Thyroid gland (tissue), 4 donors: Measurements from ENCODE around the gene SCTR. TPM values are rescaled to one million over a fixed set of nuclear protein-coding genes. Genes with fewer than 3 reads are reported as not detected.

Experiments used
- DNase-seq, 2 donors: peaks; one replicate each; pipeline ENCODE4 v3.0.0-alpha.2; 2019
- H3K27ac ChIP-seq, 3 donors: fragments of 200-600 bp; sonication (generic); 1 replicate in 2 of 3; 2 replicates in 1 of 3; pipeline ENCODE4 v1.5.1; 2016 to 2019; ENCODE audit warnings: mild to moderate bottlenecking in 1 of 3, moderate library complexity in 1 of 3
- H3K27me3 ChIP-seq: fragments of 200-600 bp; sonication (generic); one replicate; pipeline ENCODE4 v1.5.1; 2019
- H3K36me3 ChIP-seq, 2 donors: fragments of 200-600 bp; sonication (generic); one replicate each; pipeline ENCODE4 v1.5.1; 2016 to 2019
- H3K4me1 ChIP-seq, 2 donors: fragments of 200-600 bp; sonication (generic); one replicate each; pipeline ENCODE4 v1.5.1; 2017 to 2019
- H3K4me3 ChIP-seq, 3 donors: fragments of 200-600 bp; sonication (generic); replicated peaks in 1 of 3; 1 replicate in 2 of 3; 2 replicates in 1 of 3; pipeline ENCODE4 v1.5.1; 2016; ENCODE audit warnings: mild to moderate bottlenecking in 1 of 3
- H3K9me3 ChIP-seq: fragments of 200-600 bp; sonication (generic); one replicate; pipeline ENCODE4 v1.5.1; 2017
- POLR2A ChIP-seq, 2 donors: fragments of 450-650 bp; IDR thresholded peaks; one replicate each; pipeline ENCODE4 v1.6.1; 2017; ENCODE audit warnings: antibody characterized with exemption in 2 of 2, mild to moderate bottlenecking in 2 of 2, moderate library complexity in 1 of 2
- WGBS, 2 donors: methylation state at CpG; one replicate each; pipeline ENCODE4 v1.1.5; 2017; 5-methylcytosine and 5-hydroxymethylcytosine counted together
- intact Hi-C: fragments of 100-400 bp; cut with DNase I; formaldehyde crosslinking; loops from one replicate; pipeline ENCODE4 v1.15.1; 2023
- total RNA-seq, 4 donors: library from RNA; depleted of rRNA; stranded (reverse); fragments of >200 nt; gene quantifications; one replicate each; pipeline ENCODE4 v1.2.3, GENCODE V29; 2016
- TF ChIP-seq, protein P1 (sequence below), 6 experiments: fragments of 200-600 bp in 3 of 6; fragments of 450-650 bp in 3 of 6; sonication (generic) in 3 of 6; IDR thresholded peaks; one replicate each; pipeline ENCODE4 v1.5.1; 2016 to 2019; ENCODE audit warnings: antibody characterized with exemption in 6 of 6, mild to moderate bottlenecking in 2 of 6, inconsistent platforms in 1 of 6, moderate library complexity in 1 of 6

The SCTR gene
- total RNA-seq, 4 donors from 2014 or later: not detected

DNA sequence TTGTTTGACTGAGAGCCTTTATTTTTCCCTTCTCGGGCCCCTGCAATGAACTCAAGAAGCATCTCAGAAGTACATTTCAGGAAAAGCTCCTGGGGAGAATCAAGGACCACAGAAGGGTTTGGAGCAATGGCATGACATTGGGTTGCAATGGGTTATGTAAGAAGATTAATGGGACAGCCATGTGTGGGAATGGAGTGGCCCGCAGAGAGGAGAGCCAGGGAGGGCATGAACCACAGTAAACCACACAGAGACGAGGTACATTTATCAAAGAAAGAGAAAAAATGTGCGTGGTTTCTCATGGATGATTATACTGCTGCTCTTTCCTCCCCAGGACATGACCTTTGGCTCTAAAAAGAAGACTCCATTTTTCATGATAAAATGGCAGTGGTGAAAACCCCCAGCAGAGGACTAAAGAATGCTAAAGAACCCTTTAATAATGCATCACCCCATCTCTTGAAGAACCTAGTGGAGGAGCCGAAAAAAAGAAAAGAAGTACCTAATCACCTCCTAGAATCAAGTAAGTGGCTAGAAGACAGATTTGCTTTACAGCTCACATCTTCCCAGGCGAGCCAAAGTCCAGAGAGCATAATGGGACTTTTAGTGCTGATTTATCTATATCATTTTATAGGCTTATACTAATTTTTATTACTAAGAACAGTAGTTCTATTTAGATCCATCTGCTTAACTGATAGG lies 21.6 kb upstream of the SCTR start:
- intact Hi-C loops: no loop called here
- Histone ChIP-seq H3K9me3 (no peaks in the 10 kb centered on the region), H3K27ac (no peak overlapping the region), H3K4me3 (no peak overlapping the region), H3K27me3 (no peaks in the 10 kb centered on the region), H3K4me1 (peaks cover 4 to 8% of the 10 kb centered on the region in 2 donors), H3K36me3 (no peaks in the 10 kb centered on the region)
- no peak for DNase-seq
- WGBS, 2 donors: 88 to 90% methylated on average over 6 of the region's 6 CpGs
- TF ChIP-seq, protein P1, sequence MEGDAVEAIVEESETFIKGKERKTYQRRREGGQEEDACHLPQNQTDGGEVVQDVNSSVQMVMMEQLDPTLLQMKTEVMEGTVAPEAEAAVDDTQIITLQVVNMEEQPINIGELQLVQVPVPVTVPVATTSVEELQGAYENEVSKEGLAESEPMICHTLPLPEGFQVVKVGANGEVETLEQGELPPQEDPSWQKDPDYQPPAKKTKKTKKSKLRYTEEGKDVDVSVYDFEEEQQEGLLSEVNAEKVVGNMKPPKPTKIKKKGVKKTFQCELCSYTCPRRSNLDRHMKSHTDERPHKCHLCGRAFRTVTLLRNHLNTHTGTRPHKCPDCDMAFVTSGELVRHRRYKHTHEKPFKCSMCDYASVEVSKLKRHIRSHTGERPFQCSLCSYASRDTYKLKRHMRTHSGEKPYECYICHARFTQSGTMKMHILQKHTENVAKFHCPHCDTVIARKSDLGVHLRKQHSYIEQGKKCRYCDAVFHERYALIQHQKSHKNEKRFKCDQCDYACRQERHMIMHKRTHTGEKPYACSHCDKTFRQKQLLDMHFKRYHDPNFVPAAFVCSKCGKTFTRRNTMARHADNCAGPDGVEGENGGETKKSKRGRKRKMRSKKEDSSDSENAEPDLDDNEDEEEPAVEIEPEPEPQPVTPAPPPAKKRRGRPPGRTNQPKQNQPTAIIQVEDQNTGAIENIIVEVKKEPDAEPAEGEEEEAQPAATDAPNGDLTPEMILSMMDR (IDR thresholded peaks at IDR 0.05): no peak
- no peak for TF ChIP-seq POLR2A (IDR thresholded peaks at IDR 0.05)

DNA sequence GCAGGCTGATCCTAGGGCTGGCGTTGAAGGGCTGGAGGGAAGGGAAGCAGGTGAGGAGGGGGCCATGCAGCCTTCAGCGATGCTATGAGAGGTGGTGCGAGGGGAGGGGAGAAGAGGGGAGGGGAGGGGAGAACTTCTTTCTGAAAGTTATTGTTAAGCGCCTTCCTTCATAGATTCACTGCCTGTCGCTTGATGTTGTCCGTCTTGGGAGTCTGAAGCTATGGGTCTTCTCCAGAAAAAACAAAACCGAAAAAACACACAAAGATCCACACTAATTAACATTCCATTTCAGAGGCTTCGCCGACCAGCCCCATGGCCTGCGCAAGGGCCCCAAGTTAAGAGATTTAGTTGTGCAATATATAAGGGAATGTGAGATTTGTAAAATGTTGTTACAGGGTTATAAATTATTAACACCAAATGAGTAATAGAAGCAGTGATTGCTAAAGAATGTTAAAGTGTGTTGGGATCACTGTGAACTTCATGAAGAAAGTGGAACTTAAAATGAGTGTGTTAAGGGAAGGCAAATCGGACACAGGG lies 20.7 kb upstream of the SCTR start:
- 52 to 55% methylated on average over 11 of the region's 11 CpGs for WGBS, 2 donors
- no peak for TF ChIP-seq POLR2A (IDR thresholded peaks at IDR 0.05)
- TF ChIP-seq, protein P1 (IDR thresholded peaks at IDR 0.05): no peak

DNA sequence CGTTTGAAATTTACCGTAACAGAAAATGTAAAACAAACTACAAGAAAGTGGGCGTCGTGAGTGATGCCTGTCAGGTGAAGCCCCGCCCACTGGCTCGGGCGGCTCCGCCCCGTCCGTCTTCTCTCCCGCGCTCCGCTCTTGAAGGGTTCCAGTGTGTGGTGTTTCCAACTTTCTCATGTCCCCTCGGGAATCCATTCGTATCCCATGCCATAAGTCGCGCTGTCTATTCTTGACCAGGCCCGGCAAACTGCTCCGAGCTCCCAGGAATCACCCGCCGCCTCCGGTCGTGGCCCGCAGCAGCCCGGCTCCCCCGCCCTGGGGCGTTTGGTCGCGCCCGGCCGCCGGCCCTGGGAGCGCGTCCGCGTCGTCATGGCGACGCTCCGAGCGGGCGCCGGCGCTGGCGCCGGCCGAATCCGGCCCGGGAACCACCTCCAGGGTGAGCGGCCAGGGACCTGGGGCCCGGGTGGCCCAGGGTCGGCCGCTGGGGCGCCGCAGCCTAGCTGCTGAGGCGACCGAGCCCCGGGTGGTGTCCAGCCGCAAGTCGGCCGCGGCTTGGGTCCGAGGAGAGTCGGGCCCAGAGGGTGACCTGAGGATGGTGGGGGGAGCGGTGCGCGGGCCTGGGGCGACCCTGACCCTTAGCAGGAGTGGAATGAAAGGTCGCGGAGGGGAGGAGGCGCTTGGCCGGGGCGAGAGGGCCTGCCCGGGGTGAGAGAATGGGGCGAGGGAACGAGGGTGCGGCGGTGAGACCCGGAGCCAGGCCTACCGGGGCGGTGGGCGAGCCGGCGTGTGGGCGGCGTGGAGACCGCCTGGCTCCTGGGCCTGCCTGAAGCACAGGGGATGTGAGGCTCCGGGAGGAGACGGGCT lies 20.0 kb upstream of the SCTR start, which contains the start of gene CFAP221:
Gene CFAP221 (plus strand): TSS at position 375 of the 864 bp plus-strand sequence. CDS start 1,683 bp downstream, outside the sequence.
- Histone ChIP-seq H3K36me3 (no peaks in the 10 kb centered on the region), H3K9me3 (no peaks in the 10 kb centered on the region), H3K4me3 (peak within 1 kb of the TSS; percentile 35 to 72 (median 59)), H3K27ac (peak within 1 kb of the TSS in 2 of 3 donors; percentile 29 to 31), H3K27me3 (no peaks in the 10 kb centered on the region), H3K4me1 (peaks cover 4 to 8% of the 10 kb centered on the region in 2 donors)
- intact Hi-C loops: no loop called here
- peak; percentile 86 to 87 for DNase-seq
- WGBS, 2 donors: 2 to 4% methylated on average over 36 to 64 of the region's 89 CpGs
- TF ChIP-seq, protein P1 (IDR thresholded peaks at IDR 0.05): no peak
- TF ChIP-seq POLR2A (IDR thresholded peaks at IDR 0.05): peak in 1 of 2 donors; percentile 48

More for the DNA sequence above, 20.7 kb upstream of the SCTR start:
- H3K27ac ChIP-seq: no peak overlapping the region
- H3K4me3 ChIP-seq: peak overlapping the region in 2 of 3 donors; percentile 59 to 72
- H3K27me3 ChIP-seq: no peaks in the 10 kb centered on the region
- intact Hi-C loops: no loop called here
- H3K9me3 ChIP-seq: no peaks in the 10 kb centered on the region
- no peak for DNase-seq
- peaks cover 4 to 8% of the 10 kb centered on the region in 2 donors for H3K4me1 ChIP-seq
- H3K36me3 ChIP-seq: no peaks in the 10 kb centered on the region

DNA sequence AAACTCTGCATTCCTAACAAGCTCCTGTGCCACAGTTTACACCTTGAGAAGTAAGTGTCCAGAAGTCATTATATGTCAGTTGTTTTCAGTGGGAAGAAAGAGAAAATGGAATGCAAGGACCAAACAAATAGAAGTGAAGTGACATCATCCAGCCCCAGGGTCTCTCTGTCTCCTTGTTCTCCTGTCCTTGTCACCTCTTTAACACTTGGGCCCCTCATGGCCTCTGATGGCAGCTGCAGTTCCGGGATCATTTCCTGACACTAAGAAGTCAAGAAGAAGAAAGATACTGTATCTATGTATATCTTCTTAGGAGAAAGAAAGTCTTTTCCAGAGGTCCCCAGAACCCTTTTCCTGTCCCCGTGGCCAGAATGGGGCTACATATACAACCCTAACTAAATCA lies 17.2 kb upstream of the SCTR start:
- no peaks in the 10 kb centered on the region for H3K27me3 ChIP-seq
- 69 to 75% methylated on average over 2 of the region's 2 CpGs for WGBS, 2 donors
- peaks cover 4 to 8% of the 10 kb centered on the region in 2 donors for H3K4me1 ChIP-seq
- H3K4me3 ChIP-seq: no peak overlapping the region
- H3K36me3 ChIP-seq: no peaks in the 10 kb centered on the region
- no peak overlapping the region for H3K27ac ChIP-seq
- no peaks in the 10 kb centered on the region for H3K9me3 ChIP-seq
- intact Hi-C loops: no loop called here
- TF ChIP-seq POLR2A (IDR thresholded peaks at IDR 0.05): no peak
- TF ChIP-seq, protein P1 (IDR thresholded peaks at IDR 0.05): no peak
- DNase-seq: no peak
